Fibroblast of mammary gland (primary cell): ENCODE results near the gene HTR3D.

Source experiments
- DNase-seq: peaks from one replicate; pipeline ENCODE4 v3.0.0-alpha.2; 2010; ENCODE audit warnings: low read depth
- H3K4me3 ChIP-seq: 2 replicates; pipeline ENCODE4 v1.5.1; 2011; ENCODE audit warnings: low read depth, mild to moderate bottlenecking, low read length, moderate library complexity; ENCODE audit not compliant: control insufficient read depth
- CTCF ChIP-seq: conservative IDR thresholded peaks from 2 replicates; pipeline ENCODE4 v1.5.1; 2011; ENCODE audit warnings: low read depth, low read length, inconsistent platforms; ENCODE audit not compliant: control insufficient read depth, insufficient read depth

The HTR3D gene

GRCh38 chr3:184045995-184046394, 14.5 kb downstream of the HTR3D start:
- DNase-seq: no peak
- H3K4me3 ChIP-seq: no peak overlapping the region
- TF ChIP-seq CTCF: no peak

GRCh38 chr3:184050217-184050847, 18.8 kb downstream of the HTR3D start:
- DNase-seq: no peak
- no peak overlapping the region for H3K4me3 ChIP-seq
- TF ChIP-seq CTCF: no peak

- no peak for TF ChIP-seq CTCF
- H3K4me3 ChIP-seq: no peak within 1 kb of the TSS
- no peak for DNase-seq
Measured at GRCh38 chr3:184052767-184053166, 21.2 kb downstream of the HTR3D start, which contains the start of gene HTR3C. TSS of gene HTR3C (plus strand) at chr3:184053047. CDS start at chr3:184053081, 34 bp downstream.

GRCh38 chr3:184058029-184058428, 26.5 kb downstream of the HTR3D start:
- TF ChIP-seq CTCF: no peak
- DNase-seq: peak; percentile 95
- no peak overlapping the region for H3K4me3 ChIP-seq

GRCh38 chr3:184059424-184059823, 27.9 kb downstream of the HTR3D start:
- TF ChIP-seq CTCF: no peak
- H3K4me3 ChIP-seq: no peak overlapping the region
- no peak for DNase-seq

GRCh38 chr3:184062637-184063036, 31.1 kb downstream of the HTR3D start:
- no peak overlapping the region for H3K4me3 ChIP-seq
- no peak for DNase-seq
- TF ChIP-seq CTCF: no peak

- TF ChIP-seq CTCF: no peak
Measured at GRCh38 chr3:184066211-184066610, 34.7 kb downstream of the HTR3D start.

More at GRCh38 chr3:184066211-184066610, 34.7 kb downstream of the HTR3D start:
- DNase-seq: peak; percentile 30
- H3K4me3 ChIP-seq: no peak overlapping the region
